ENCODE data around the gene DCLK3. TPM values are rescaled to one million over a fixed set of nuclear protein-coding genes. Genes with fewer than 3 reads are reported as not detected.

Gene DCLK3
- total RNA-seq, 1 experiment from 2014 or later: not detected

DNA sequence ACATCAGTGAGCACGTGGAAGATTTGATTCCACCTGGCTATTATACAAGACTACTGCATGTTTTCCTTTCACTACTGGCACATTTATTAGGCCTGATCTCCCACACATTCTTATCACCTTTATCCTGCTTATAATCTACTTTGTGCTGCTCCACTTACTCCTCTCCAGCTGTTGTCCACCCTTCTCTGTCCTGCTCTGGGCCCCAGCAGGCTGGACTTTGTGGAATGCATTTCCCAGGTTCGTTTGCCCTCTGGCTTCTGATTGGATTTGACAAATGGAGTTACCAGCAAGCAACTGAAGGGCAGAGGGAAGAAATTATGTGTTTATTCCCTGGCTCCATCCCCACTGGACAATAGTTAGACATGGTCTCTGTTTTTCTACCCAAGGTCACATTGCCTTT, 75.5 kb downstream of the DCLK3 start:
- Mint-ChIP-seq H3K27ac (ENCODE audit: unreplicated experiment) (no peak overlapping the region), H3K4me3 (ENCODE audit: low read depth, unreplicated experiment) (no peak overlapping the region), H3K4me1 (ENCODE audit: low read depth, unreplicated experiment) (no peaks in the 10 kb centered on the region), H3K9me3 (ENCODE audit: low read depth, unreplicated experiment) (peaks cover 2% of the 10 kb centered on the region), H3K36me3 (ENCODE audit: insufficient read depth, unreplicated experiment) (no peaks in the 10 kb centered on the region), H3K27me3 (ENCODE audit: unreplicated experiment) (no peaks in the 10 kb centered on the region)
- TF ChIP-seq, protein P1, sequence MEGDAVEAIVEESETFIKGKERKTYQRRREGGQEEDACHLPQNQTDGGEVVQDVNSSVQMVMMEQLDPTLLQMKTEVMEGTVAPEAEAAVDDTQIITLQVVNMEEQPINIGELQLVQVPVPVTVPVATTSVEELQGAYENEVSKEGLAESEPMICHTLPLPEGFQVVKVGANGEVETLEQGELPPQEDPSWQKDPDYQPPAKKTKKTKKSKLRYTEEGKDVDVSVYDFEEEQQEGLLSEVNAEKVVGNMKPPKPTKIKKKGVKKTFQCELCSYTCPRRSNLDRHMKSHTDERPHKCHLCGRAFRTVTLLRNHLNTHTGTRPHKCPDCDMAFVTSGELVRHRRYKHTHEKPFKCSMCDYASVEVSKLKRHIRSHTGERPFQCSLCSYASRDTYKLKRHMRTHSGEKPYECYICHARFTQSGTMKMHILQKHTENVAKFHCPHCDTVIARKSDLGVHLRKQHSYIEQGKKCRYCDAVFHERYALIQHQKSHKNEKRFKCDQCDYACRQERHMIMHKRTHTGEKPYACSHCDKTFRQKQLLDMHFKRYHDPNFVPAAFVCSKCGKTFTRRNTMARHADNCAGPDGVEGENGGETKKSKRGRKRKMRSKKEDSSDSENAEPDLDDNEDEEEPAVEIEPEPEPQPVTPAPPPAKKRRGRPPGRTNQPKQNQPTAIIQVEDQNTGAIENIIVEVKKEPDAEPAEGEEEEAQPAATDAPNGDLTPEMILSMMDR (IDR thresholded peaks at IDR 0.05; ENCODE audit: unreplicated experiment): no peak
- intact Hi-C loops (cut with micrococcal nuclease; ENCODE audit: unreplicated experiment): no loop called here
- DNase-seq: no peak
- no TSS peak for BruUV-seq (replicated peaks)
- CTCF ChIA-PET: no interaction called here

DNA sequence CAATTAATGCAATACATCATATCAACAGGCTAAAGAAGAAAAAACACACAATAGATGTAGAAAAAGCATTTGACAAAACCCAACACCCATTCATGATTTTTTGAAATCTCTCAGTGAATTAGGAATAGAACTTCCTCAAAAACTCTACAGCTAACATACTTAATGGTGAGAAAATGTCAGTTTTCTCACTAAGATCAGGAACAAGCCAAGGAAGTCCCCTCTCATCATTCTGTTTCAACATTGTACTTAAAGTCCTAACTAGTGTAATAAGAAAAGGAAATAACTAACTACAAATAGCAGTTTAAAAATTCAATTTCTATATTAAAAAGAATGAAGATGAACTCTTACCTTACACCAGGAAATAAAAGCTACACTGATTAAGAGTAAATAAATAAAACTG, 77.8 kb downstream of the DCLK3 start:
- DNase-seq: no peak
- Mint-ChIP-seq H3K27me3 (ENCODE audit: unreplicated experiment) (no peaks in the 10 kb centered on the region), H3K4me1 (ENCODE audit: low read depth, unreplicated experiment) (no peaks in the 10 kb centered on the region), H3K27ac (ENCODE audit: unreplicated experiment) (no peak overlapping the region), H3K9me3 (ENCODE audit: low read depth, unreplicated experiment) (peaks cover 2% of the 10 kb centered on the region), H3K36me3 (ENCODE audit: insufficient read depth, unreplicated experiment) (no peaks in the 10 kb centered on the region), H3K4me3 (ENCODE audit: low read depth, unreplicated experiment) (no peak overlapping the region)
- intact Hi-C loops (cut with micrococcal nuclease; ENCODE audit: unreplicated experiment): no loop called here
- BruUV-seq (replicated peaks): no TSS peak
- CTCF ChIA-PET: no interaction called here
- TF ChIP-seq, protein P1 (IDR thresholded peaks at IDR 0.05; ENCODE audit: unreplicated experiment): no peak

DNA sequence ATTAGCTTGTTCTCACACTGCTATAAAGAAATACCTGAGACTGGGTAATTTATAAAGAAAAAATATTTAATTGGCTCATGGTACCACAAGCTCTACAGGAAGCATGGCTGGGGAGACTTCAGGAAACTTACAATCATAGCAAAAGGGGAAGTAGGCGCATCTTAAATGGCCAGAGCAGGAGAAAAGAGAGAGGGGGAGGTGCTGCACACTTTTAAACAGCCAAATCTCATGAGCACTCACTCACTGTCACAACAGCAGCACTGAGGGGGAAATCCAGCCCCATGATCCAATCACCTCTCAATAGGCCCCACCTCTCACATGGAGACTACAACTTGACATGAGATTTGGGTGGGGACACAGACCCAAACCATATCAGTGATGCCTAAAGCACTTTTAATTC, 82.5 kb downstream of the DCLK3 start:
- no peaks in the 10 kb centered on the region for H3K27me3 Mint-ChIP-seq (ENCODE audit: unreplicated experiment)
- DNase-seq: no peak
- no peak overlapping the region for H3K27ac Mint-ChIP-seq (ENCODE audit: unreplicated experiment)
- peaks cover 20% of the 10 kb centered on the region for H3K36me3 Mint-ChIP-seq (ENCODE audit: insufficient read depth, unreplicated experiment)
- intact Hi-C loops (cut with micrococcal nuclease; ENCODE audit: unreplicated experiment): no loop called here
- H3K4me1 Mint-ChIP-seq (ENCODE audit: low read depth, unreplicated experiment): peaks cover 35% of the 10 kb centered on the region
- H3K4me3 Mint-ChIP-seq (ENCODE audit: low read depth, unreplicated experiment): no peak overlapping the region
- TF ChIP-seq, protein P1 (IDR thresholded peaks at IDR 0.05; ENCODE audit: unreplicated experiment): no peak
- peaks cover 6% of the 10 kb centered on the region for H3K9me3 Mint-ChIP-seq (ENCODE audit: low read depth, unreplicated experiment)
- no TSS peak for BruUV-seq (replicated peaks)
- CTCF ChIA-PET: no interaction called here

DNA sequence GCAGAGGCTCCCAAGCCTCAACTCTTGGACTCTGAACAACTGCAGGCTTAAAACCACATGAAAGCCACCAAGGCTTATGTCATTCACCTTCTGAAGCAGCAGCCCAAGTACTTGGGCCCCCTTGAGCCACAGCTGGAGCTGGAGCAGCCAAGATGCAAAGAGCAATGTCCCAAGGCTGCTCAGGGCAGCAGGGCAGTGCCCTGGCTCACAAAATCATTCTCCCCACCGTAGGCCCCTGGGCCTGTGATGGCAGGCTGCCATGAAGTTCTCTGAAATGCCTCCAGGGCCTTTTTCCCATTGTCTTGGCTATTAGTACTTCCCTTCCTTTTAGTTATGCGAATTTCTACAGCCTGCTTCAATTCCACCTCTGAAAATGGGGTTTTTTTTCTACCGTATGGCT, 83.4 kb downstream of the DCLK3 start:
- no peak for DNase-seq
- CTCF ChIA-PET: no interaction called here
- no TSS peak for BruUV-seq (replicated peaks)

More for the DNA sequence above, 83.4 kb downstream of the DCLK3 start:
- Mint-ChIP-seq H3K4me3 (ENCODE audit: low read depth, unreplicated experiment) (no peak overlapping the region), H3K36me3 (ENCODE audit: insufficient read depth, unreplicated experiment) (peaks cover 20% of the 10 kb centered on the region), H3K9me3 (ENCODE audit: low read depth, unreplicated experiment) (peaks cover 6% of the 10 kb centered on the region), H3K27me3 (ENCODE audit: unreplicated experiment) (no peaks in the 10 kb centered on the region), H3K4me1 (ENCODE audit: low read depth, unreplicated experiment) (peaks cover 35% of the 10 kb centered on the region), H3K27ac (ENCODE audit: unreplicated experiment) (peak overlapping the region; percentile 100)
- intact Hi-C loops (cut with micrococcal nuclease; ENCODE audit: unreplicated experiment): no loop called here
- TF ChIP-seq, protein P1 (IDR thresholded peaks at IDR 0.05; ENCODE audit: unreplicated experiment): no peak
